ENCODE measurements around the gene ZNF142.

ZNF142 gene

DNA sequence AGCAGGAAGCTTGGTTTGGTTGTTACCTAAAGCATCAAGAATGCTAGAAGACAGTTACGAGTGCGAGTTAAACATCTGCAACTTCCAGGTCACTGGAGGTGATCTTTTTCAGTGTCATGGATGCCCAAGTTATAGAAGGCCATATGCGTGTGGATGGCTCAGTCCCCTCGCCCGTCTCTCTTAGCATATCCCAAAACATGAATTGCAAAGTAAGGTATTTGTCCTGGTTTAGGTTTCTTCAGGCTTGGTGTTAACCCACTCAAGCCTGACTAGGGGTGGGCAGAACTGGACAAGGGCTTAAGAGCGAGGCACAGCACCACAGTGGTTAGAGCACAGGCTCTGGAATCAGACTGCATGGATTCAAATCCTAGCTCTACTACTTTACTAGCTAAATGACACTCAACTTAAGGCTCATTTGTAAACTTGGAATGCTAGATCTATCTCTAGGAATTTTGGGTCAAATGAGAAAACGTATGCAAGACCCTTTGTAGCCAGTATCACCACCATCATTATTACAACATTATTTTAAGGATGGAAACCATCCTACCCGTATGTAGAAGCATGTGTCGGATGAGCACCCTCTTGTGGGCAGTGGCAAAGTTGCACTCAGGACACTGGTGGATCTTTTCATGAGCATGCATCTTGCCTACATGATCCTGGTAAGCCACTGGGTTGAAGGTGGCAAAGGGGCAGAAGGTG is 11.2 kb downstream of the ZNF142 start:
- Histone ChIP-seq H3K4me3 (ENCODE audit: low read depth, low read length) (no peak overlapping the region), H3K36me3 (ENCODE audit: control insufficient read depth in 2 of 2, insufficient read depth in 1 of 2, low read length in 2 of 2) (peaks cover 44 to 99% of the 10 kb centered on the region in 2 experiments), H3K9me3 (ENCODE audit: control insufficient read depth, insufficient read depth, low read depth, low read length) (no peaks in the 10 kb centered on the region), H3K4me1 (ENCODE audit: control insufficient read depth, insufficient read depth, low read length) (no peaks in the 10 kb centered on the region), H3K27ac (ENCODE audit: extremely low read depth, low read depth, low read length) (no peak overlapping the region)
- CTCF ChIA-PET, result interaction anchor here (0.6 to 2.6 kb wide), 24 partner anchors 8 to 609 kb away, joined by 3 to 16 read pairs (median 4); partner anchors contain the start of genes BCS1L, PLCD4, RNF25 and STK36
- POLR2A ChIA-PET, result interaction anchor here (1.3 kb wide), 1 partner anchor 12 kb away, joined by 5 read pairs; the partner anchor contains the start of genes BCS1L and ZNF142
- TF ChIP-seq ZNF654 (tag by site-specific recombination; IDR thresholded peaks at IDR 0.05; ENCODE audit: low read depth), result peak; percentile 64
- no peak for TF ChIP-seq TCF7L2 (IDR thresholded peaks at IDR 0.05; ENCODE audit: borderline replicate concordance, low read depth, low read length)
- TF ChIP-seq, protein P1, sequence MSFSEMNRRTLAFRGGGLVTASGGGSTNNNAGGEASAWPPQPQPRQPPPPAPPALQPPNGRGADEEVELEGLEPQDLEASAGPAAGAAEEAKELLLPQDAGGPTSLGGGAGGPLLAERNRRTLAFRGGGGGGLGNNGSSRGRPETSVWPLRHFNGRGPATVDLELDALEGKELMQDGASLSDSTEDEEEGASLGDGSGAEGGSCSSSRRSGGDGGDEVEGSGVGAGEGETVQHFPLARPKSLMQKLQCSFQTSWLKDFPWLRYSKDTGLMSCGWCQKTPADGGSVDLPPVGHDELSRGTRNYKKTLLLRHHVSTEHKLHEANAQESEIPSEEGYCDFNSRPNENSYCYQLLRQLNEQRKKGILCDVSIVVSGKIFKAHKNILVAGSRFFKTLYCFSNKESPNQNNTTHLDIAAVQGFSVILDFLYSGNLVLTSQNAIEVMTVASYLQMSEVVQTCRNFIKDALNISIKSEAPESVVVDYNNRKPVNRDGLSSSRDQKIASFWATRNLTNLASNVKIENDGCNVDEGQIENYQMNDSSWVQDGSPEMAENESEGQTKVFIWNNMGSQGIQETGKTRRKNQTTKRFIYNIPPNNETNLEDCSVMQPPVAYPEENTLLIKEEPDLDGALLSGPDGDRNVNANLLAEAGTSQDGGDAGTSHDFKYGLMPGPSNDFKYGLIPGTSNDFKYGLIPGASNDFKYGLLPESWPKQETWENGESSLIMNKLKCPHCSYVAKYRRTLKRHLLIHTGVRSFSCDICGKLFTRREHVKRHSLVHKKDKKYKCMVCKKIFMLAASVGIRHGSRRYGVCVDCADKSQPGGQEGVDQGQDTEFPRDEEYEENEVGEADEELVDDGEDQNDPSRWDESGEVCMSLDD (tag by site-specific recombination; IDR thresholded peaks at IDR 0.05), result no peak
- TF ChIP-seq ZNF596 (tag by site-specific recombination; IDR thresholded peaks at IDR 0.05), result no peak
- TF ChIP-seq ZNF558 (tag by site-specific recombination; IDR thresholded peaks at IDR 0.05), result no peak
- TF ChIP-seq, protein P2, sequence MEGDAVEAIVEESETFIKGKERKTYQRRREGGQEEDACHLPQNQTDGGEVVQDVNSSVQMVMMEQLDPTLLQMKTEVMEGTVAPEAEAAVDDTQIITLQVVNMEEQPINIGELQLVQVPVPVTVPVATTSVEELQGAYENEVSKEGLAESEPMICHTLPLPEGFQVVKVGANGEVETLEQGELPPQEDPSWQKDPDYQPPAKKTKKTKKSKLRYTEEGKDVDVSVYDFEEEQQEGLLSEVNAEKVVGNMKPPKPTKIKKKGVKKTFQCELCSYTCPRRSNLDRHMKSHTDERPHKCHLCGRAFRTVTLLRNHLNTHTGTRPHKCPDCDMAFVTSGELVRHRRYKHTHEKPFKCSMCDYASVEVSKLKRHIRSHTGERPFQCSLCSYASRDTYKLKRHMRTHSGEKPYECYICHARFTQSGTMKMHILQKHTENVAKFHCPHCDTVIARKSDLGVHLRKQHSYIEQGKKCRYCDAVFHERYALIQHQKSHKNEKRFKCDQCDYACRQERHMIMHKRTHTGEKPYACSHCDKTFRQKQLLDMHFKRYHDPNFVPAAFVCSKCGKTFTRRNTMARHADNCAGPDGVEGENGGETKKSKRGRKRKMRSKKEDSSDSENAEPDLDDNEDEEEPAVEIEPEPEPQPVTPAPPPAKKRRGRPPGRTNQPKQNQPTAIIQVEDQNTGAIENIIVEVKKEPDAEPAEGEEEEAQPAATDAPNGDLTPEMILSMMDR (tag by site-specific recombination; IDR thresholded peaks at IDR 0.05), result peak; percentile 77
- no peak for TF ChIP-seq ZNF157 (tag by site-specific recombination; IDR thresholded peaks at IDR 0.05)
- TF ChIP-seq ZSCAN16 (tag by site-specific recombination; IDR thresholded peaks at IDR 0.05), result no peak
- TF ChIP-seq PBX3 (CRISPR knock-in tag; IDR thresholded peaks at IDR 0.05), result no peak
- TF ChIP-seq, protein P3, sequence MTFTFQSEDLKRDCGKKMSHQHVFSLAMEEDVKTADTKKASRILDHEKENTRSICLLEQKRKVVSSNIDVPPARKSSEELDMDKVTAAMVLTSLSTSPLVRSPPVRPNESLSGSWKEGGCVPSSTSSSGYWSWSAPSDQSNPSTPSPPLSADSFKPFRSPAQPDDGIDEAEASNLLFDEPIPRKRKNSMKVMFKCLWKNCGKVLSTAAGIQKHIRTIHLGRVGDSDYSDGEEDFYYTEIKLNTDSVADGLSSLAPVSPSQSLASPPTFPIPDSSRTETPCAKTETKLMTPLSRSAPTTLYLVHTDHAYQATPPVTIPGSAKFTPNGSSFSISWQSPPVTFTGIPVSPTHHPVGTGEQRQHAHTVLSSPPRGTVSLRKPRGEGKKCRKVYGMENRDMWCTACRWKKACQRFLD (tag by site-specific recombination; IDR thresholded peaks at IDR 0.05), result no peak
- no peak for TF ChIP-seq ZNF184 (tag by site-specific recombination; IDR thresholded peaks at IDR 0.05)
- TF ChIP-seq ZBTB17 (tag by site-specific recombination; IDR thresholded peaks at IDR 0.05), result no peak
- no peak for TF ChIP-seq ZNF366 (tag by site-specific recombination; conservative IDR thresholded peaks at IDR 0.05)
- no peak for TF ChIP-seq ZBTB6 (tag by site-specific recombination; IDR thresholded peaks at IDR 0.05)

GRCh38 chr2:218645126-218645525 is 14.3 kb downstream of the ZNF142 start:
- Histone ChIP-seq H3K4me1 (ENCODE audit: control insufficient read depth, insufficient read depth, low read length) (no peaks in the 10 kb centered on the region), H3K27ac (ENCODE audit: extremely low read depth, low read depth, low read length) (no peak overlapping the region), H3K9me3 (ENCODE audit: control insufficient read depth, insufficient read depth, low read depth, low read length) (no peaks in the 10 kb centered on the region), H3K4me3 (ENCODE audit: low read depth, low read length) (no peak overlapping the region), H3K36me3 (ENCODE audit: control insufficient read depth in 2 of 2, insufficient read depth in 1 of 2, low read length in 2 of 2) (peaks cover 26 to 96% of the 10 kb centered on the region in 2 experiments)
- POLR2A ChIA-PET, result interaction anchor here (2.0 kb wide), 1 partner anchor 14 kb away, joined by 8 read pairs; the partner anchor contains the start of genes BCS1L and ZNF142
- TF ChIP-seq ZBTB44 (tag by site-specific recombination; IDR thresholded peaks at IDR 0.05), result no peak
- no peak for TF ChIP-seq ZNF510 (tag by site-specific recombination; IDR thresholded peaks at IDR 0.05; ENCODE audit: insufficient replicate concordance)
- TF ChIP-seq ZSCAN23 (tag by site-specific recombination; IDR thresholded peaks at IDR 0.05), result no peak
- no peak for TF ChIP-seq ZNF292 (tag by site-specific recombination; IDR thresholded peaks at IDR 0.05; ENCODE audit: borderline replicate concordance, low read depth)
- TF ChIP-seq ZNF221 (tag by site-specific recombination; IDR thresholded peaks at IDR 0.05; ENCODE audit: borderline replicate concordance), result no peak
- no peak for TF ChIP-seq ZNF404 (tag by site-specific recombination; IDR thresholded peaks at IDR 0.05)
- no peak for TF ChIP-seq ZNF639 (tag by site-specific recombination; IDR thresholded peaks at IDR 0.05)
- TF ChIP-seq MYNN (tag by site-specific recombination; IDR thresholded peaks at IDR 0.05; ENCODE audit: borderline replicate concordance), result no peak
- no peak for TF ChIP-seq ZNF791 (tag by site-specific recombination; IDR thresholded peaks at IDR 0.05)
- CTCF ChIA-PET, result interaction anchor here (0.6 to 1.3 kb wide), 2 partner anchors 9 to 16 kb away, joined by 3 read pairs; no protein-coding TSS in a partner anchor
